Measurements from ENCODE around the gene DNAJC11.
"Not testable (repeated sequence)": the region's sequence is repeated elsewhere in the genome, so short reads cannot be mapped to it uniquely, and the experiment has no call there.

DNAJC11 gene

GRCh38 chr1:6724517-6725141, 23.0 kb upstream of the DNAJC11 start:
- no peak for TF ChIP-seq CTCF (IDR thresholded peaks at IDR 0.05; ENCODE audit: low read length, missing control alignments)
- no peak overlapping the region for H3K4me3 ChIP-seq (replicated peaks; ENCODE audit: low read depth, low read length)
- peak; percentile 93 for DNase-seq (ENCODE audit: low read depth)

DNA sequence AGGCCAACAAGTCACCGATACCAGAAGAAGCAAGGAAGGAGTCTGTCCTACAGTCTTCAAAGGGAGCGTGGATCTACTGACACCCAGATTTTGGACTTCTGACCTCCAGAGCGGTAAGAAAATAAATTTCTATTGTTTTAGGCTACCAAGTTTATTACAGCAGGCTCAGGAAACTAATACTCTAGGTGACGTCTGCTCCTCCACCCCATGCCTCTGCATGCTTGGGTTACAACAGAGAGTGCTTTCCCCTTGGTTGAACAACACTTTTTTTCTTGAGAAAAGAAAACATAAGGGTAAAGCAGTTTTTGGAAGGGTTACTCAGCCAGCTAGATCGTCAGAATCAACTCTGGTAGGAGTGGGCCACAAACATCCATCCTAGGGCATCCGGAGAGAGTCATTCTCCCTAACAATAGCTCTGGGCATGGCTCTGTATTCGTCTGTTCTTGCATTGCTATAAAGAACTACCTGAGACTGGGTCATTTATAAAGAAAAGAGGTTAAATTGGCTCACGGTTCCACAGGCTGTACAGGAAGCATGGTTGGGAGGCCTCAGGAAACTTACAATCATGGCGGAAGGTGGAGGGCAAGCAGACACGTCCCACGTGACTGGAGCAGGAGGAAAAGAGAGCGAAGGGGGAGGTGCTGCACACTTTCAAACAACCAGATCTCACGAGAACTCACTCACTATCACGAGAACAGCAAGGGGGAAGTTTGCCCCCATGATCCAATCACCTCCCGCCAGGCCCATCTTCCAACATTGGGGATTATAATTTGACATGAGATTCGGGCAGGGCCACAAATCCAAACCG, 22.2 kb upstream of the DNAJC11 start:
- DNase-seq (ENCODE audit: low read depth) = no peak
- TF ChIP-seq CTCF (IDR thresholded peaks at IDR 0.05; ENCODE audit: low read length, missing control alignments) = no peak

GRCh38 chr1:6711174-6711573, 9.6 kb upstream of the DNAJC11 start:
- no peak for DNase-seq (ENCODE audit: low read depth)
- no peak for TF ChIP-seq CTCF (IDR thresholded peaks at IDR 0.05; ENCODE audit: low read length, missing control alignments)

More for the DNA sequence above, 22.2 kb upstream of the DNAJC11 start:
- no peak overlapping the region for H3K4me3 ChIP-seq (replicated peaks; ENCODE audit: low read depth, low read length)

GRCh38 chr1:6704746-6705145, 3.1 kb upstream of the DNAJC11 start:
- no peak for DNase-seq (ENCODE audit: low read depth)
- H3K4me3 ChIP-seq (replicated peaks; ENCODE audit: low read depth, low read length) = no peak overlapping the region
- TF ChIP-seq CTCF (IDR thresholded peaks at IDR 0.05; ENCODE audit: low read length, missing control alignments) = no peak

More at GRCh38 chr1:6711174-6711573, 9.6 kb upstream of the DNAJC11 start:
- H3K4me3 ChIP-seq (replicated peaks; ENCODE audit: low read depth, low read length) = no peak overlapping the region

- TF ChIP-seq CTCF (IDR thresholded peaks at IDR 0.05; ENCODE audit: low read length, missing control alignments) = no peak
- H3K4me3 ChIP-seq (replicated peaks; ENCODE audit: low read depth, low read length) = no peak overlapping the region
- no peak for DNase-seq (ENCODE audit: low read depth)
Observed at GRCh38 chr1:6703016-6703415, 1.4 kb upstream of the DNAJC11 start.

DNA sequence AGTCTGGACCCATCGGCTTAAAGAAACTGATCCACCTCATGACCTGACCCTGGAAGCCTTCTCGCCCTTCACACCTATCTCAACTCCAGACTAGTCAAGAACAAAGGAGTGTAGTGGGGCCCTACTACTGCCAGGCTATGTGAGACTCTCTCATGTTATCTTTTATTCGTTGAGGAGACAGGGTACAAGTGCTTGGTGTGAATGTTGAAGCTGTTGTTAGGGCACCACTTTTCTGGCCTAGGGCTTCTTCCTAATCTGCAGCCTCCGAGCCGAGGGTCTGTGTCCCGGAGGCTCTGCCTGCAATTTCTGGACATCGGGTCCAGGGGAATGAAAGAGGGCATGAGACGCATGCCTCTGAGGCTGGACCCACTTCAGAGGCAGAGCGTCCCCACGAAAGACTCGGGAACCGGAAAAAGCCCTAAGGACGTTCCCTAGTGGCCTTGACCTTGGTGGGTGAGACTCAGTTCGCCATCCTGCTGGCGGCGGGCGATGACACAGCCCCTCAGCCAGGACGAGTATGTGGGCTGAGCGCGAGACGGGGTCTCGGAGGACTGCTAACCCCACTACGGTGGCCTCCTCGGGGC, 671 bp downstream of the DNAJC11 start:
- no peak for DNase-seq (ENCODE audit: low read depth)
- TF ChIP-seq CTCF (IDR thresholded peaks at IDR 0.05; ENCODE audit: low read length, missing control alignments) = no peak
- peak overlapping the region; percentile 96 for H3K4me3 ChIP-seq (replicated peaks; ENCODE audit: low read depth, low read length)

GRCh38 chr1:6699915-6700314, 1.7 kb downstream of the DNAJC11 start:
- not testable (repeated sequence) for DNase-seq (ENCODE audit: low read depth); H3K4me3 ChIP-seq (replicated peaks; ENCODE audit: low read depth, low read length)
